GM13977 (cell line): ENCODE measurements around the gene KLC1.

ENCODE experiments used
- DNase-seq: peaks from one replicate; pipeline ENCODE4 v3.0.0; 2012; ENCODE audit warnings: low spot score
- CTCF ChIP-seq: IDR thresholded peaks from 2 replicates; pipeline ENCODE4 v1.5.1; 2012; ENCODE audit warnings: mild to moderate bottlenecking, control low read depth; ENCODE audit not compliant: insufficient read depth; ENCODE audit errors: extremely low read depth, missing control alignments
- in situ Hi-C: fragments of 300-500 bp; cut with MboI; formaldehyde crosslinking; loops from one replicate; pipeline ENCODE4 v1.12.0; 2022; ENCODE audit warnings: low sequenced_read_pairs, low pct_unique_long_range_greater_than_20kb, mixed read lengths, inconsistent platforms; ENCODE audit not compliant: unreplicated experiment

KLC1 gene

GRCh38 chr14:103663506-103663905, 34.5 kb downstream of the KLC1 start:
- in situ Hi-C loops: no loop called here
- no peak for DNase-seq
- TF ChIP-seq CTCF: no peak

DNA sequence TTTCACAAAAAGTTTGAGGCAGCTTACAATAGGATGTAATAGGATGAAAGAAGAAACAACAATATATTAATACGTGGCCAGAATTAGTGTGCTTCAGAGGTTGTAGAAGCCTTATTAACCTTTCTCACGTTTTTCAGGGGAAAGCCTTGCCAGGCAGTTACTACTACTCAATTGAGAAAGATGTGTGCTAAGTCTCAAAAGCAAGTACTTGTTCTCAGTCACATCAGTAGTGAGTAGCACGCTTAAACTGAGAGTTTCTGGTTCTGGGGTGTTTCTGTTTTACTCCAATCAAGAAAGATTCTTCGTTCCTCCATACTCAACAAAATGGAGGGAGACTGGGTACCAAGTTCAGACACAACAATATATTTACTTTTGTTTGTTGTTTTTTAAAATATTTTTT, 38.7 kb downstream of the KLC1 start:
- no peak for TF ChIP-seq CTCF
- DNase-seq: no peak
- in situ Hi-C loops: no loop called here

DNA sequence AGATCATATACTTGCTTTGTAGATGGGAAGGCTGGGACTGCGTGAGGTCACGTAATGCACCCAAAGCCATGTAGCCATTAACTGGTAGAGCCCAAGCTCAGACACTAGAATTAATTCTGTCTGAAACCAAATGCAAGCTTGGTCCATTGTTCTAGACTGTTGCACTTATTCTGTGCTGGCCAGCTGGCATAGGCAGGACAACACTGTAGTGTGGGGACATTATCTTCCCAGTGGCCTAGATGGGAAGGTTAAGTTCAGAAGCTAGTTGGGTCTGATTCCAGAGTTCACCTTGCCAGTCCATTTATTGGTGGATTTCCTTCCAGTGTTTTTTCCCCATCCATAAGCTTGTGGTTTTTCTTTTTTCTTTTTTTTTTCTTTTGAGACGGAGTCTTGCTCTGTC, 39.1 kb downstream of the KLC1 start:
- no peak for DNase-seq
- no peak for TF ChIP-seq CTCF
- in situ Hi-C loops: no loop called here

- TF ChIP-seq CTCF: no peak
- in situ Hi-C loops: no loop called here
- DNase-seq: no peak
These were observed 40.4 kb downstream of the KLC1 start for GRCh38 chr14:103669370-103669769.

DNA sequence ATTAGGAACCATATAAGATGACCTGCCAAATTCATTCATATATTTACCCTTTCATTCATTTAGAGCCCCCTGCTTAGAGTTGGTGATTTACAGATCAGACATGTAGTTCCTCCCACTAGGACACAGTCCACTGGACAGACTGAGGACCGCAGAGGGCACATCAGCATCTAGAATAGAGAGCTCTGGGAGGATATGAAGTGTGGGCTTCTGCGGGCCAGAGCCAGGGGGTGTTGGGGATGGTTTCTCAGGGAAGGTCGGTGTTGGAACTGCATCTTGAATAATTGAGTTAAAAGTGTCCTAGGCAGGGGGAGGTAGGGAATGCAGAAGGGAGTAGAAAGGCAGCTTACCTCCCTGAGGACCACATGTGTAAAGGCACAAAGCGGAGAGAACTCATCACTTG, 42.9 kb downstream of the KLC1 start:
- in situ Hi-C loops: no loop called here
- no peak for TF ChIP-seq CTCF
- DNase-seq: no peak

GRCh38 chr14:103675957-103676356, 46.9 kb downstream of the KLC1 start:
- DNase-seq: no peak
- TF ChIP-seq CTCF: no peak
- in situ Hi-C loops: no loop called here
